ENCODE measurements around the gene ATP13A1. TPM values are rescaled to one million over a fixed set of nuclear protein-coding genes. Genes with fewer than 3 reads are reported as not detected.

Gene ATP13A1
- total RNA-seq, 1 donor from 2014 or later: 74.8 TPM

DNA sequence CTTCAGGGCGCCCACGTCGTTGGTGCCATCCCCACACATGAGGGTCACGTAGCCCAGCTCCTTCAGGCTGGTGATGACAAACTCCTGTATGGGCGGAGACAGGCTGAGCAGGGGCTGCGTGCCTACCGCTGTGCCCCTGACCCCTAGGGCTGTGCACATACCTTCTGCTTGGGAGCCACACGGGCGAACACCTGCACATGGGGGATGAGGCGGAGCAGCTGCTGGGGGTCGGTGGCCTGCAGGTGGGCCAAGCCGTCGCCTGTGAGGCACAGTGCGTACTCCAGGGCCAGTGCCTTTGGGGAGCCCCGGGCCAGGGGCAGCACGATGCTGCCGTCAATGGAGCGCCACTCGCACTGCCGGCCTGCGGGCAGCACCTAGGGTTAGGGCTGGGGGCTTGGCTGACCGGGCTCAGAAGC lies 13.9 kb downstream of the ATP13A1 start:
- intact Hi-C loops (cut with micrococcal nuclease): no loop called here
- Mint-ChIP-seq H3K9me3 (no peaks in the 10 kb centered on the region), H3K27ac (no peak overlapping the region), H3K4me3 (ENCODE audit: low read depth) (no peak overlapping the region), H3K4me1 (ENCODE audit: low read depth) (no peaks in the 10 kb centered on the region), H3K36me3 (ENCODE audit: low read depth) (peaks cover 72% of the 10 kb centered on the region), H3K27me3 (ENCODE audit: low read depth) (no peaks in the 10 kb centered on the region)
- DNase-seq (ENCODE audit: low spot score): no peak

DNA sequence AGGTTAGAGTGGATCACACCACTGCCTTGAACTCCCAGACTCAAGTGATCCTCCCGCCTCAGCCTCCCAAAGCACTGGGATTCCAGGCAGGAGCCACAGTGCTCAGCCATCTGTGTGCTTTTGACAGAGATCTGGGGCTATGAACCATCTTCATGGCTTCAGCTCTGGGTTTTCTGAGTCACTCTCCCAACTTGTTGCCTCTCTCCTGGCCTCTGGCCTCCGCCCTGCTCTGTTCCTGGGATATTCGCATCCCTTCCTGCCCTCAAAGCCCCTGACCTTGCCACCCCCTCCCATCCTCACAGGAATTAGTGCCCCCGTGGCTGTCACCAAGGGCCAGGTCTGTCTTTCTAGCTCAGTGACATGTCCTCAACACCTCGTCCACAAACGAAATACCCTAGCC lies 14.3 kb downstream of the ATP13A1 start:
- no peak for DNase-seq (ENCODE audit: low spot score)
- no peaks in the 10 kb centered on the region for H3K27me3 Mint-ChIP-seq (ENCODE audit: low read depth)
- no peaks in the 10 kb centered on the region for H3K4me1 Mint-ChIP-seq (ENCODE audit: low read depth)
- H3K4me3 Mint-ChIP-seq (ENCODE audit: low read depth): no peak overlapping the region
- no peak overlapping the region for H3K27ac Mint-ChIP-seq
- H3K9me3 Mint-ChIP-seq: no peaks in the 10 kb centered on the region
- H3K36me3 Mint-ChIP-seq (ENCODE audit: low read depth): peaks cover 72% of the 10 kb centered on the region
- intact Hi-C loops (cut with micrococcal nuclease): no loop called here

DNA sequence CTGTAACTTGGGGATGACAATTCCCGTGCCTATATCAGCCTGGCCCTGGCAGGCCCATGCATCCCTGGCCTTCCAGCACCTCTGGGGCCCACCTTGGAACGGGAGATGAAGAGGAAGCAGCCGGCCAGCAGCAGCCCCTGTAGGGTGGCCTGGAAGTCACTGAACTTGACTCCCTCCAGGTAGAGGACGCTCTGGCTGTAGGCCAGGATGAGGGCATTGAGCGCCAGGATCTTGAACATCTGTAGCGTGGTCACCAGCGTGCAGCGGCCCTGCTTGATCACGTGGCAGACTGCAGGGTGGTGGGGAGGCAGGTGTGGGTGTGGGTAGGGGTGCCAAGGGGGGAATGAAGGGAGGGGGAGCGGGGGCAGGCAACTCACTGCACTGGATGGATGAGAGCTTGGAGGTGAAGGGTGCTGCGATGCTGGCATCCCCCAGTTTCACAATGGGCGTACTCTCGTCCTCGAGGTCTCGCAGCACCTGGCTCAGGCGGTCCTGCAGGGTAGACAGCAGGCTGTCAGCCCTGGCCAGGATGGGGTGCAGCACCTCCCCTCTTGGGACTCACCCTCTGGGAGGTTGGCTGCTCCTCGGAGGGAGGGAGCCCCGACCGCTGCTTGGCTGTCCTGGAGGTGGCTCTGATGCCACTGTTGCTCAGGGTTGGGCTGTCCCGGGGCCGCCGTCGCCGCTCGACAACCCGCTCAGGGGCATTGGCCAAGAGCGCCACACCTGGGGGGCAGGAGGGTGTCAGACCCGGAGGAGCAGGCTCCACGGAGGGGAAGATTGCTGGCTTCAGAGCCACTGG lies 16.2 kb downstream of the ATP13A1 start:
- no peaks in the 10 kb centered on the region for H3K27me3 Mint-ChIP-seq (ENCODE audit: low read depth)

DNA sequence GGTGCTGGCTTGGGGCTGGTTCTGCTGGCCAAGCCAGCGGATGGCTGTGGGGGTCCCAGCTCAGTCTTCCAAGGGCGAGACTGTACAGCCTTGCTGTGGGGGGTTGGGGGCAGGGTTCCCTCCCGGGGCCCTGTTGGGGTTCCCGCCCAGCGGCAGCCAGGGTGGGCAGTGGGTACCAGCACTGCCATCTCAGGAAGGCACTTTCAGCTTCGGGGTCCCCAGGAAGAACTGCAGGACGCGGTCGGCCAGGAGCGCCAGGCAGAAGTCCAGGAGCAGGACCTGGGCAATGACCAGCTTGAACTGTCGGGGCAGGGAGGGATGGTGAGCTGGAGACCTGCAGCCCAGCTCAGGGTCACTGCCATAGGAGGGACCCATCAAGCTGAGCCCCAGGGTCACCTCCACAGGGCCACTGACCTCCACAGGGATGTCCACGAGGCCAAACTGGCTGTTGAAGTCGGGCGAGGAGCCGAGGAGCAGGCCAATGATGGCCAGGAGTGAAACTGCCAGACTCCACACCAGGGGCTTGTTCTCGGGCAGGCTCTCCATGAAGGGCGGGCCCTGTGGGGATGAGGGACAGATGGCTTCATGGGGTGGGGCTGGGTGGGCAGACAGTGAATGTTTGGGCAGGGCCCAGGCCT lies 18.1 kb downstream of the ATP13A1 start:
- H3K4me3 Mint-ChIP-seq (ENCODE audit: low read depth): no peak overlapping the region
- intact Hi-C loops (cut with micrococcal nuclease): no loop called here

More for the DNA sequence above, 16.2 kb downstream of the ATP13A1 start:
- H3K27ac Mint-ChIP-seq: no peak overlapping the region
- intact Hi-C loops (cut with micrococcal nuclease): no loop called here
- H3K9me3 Mint-ChIP-seq: no peaks in the 10 kb centered on the region
- H3K4me3 Mint-ChIP-seq (ENCODE audit: low read depth): no peak overlapping the region
- H3K4me1 Mint-ChIP-seq (ENCODE audit: low read depth): peaks cover 6% of the 10 kb centered on the region
- H3K36me3 Mint-ChIP-seq (ENCODE audit: low read depth): peaks cover 66% of the 10 kb centered on the region
- no peak for DNase-seq (ENCODE audit: low spot score)

DNA sequence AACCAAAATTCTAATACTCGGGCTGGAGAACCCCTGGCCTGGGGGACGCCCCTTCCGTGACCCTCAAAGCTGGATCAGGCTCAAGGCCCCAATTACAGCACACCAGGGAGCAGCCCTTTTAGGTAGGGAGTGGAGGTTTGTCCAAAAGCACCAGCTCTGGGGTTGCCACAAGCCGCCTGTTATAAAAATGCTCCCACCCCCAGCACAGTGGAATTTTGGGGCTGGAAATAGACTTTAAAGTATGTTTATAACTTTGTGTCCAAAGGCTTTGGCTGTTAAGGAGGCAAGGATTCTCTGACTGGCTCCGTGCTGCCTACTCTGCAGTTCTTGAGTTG lies 19.5 kb downstream of the ATP13A1 start:
- no peaks in the 10 kb centered on the region for H3K27me3 Mint-ChIP-seq (ENCODE audit: low read depth)
- peaks cover 12% of the 10 kb centered on the region for H3K4me1 Mint-ChIP-seq (ENCODE audit: low read depth)
- peak overlapping the region; percentile 94 for H3K27ac Mint-ChIP-seq
- DNase-seq (ENCODE audit: low spot score): no peak
- H3K4me3 Mint-ChIP-seq (ENCODE audit: low read depth): peak overlapping the region; percentile 93
- peaks cover 61% of the 10 kb centered on the region for H3K36me3 Mint-ChIP-seq (ENCODE audit: low read depth)
- H3K9me3 Mint-ChIP-seq: no peaks in the 10 kb centered on the region
- intact Hi-C loops (cut with micrococcal nuclease): no loop called here

More for the DNA sequence above, 18.1 kb downstream of the ATP13A1 start:
- no peak overlapping the region for H3K27ac Mint-ChIP-seq
- H3K27me3 Mint-ChIP-seq (ENCODE audit: low read depth): no peaks in the 10 kb centered on the region
- peaks cover 59% of the 10 kb centered on the region for H3K36me3 Mint-ChIP-seq (ENCODE audit: low read depth)
- peaks cover 12% of the 10 kb centered on the region for H3K4me1 Mint-ChIP-seq (ENCODE audit: low read depth)
- no peak for DNase-seq (ENCODE audit: low spot score)
- H3K9me3 Mint-ChIP-seq: no peaks in the 10 kb centered on the region

DNA sequence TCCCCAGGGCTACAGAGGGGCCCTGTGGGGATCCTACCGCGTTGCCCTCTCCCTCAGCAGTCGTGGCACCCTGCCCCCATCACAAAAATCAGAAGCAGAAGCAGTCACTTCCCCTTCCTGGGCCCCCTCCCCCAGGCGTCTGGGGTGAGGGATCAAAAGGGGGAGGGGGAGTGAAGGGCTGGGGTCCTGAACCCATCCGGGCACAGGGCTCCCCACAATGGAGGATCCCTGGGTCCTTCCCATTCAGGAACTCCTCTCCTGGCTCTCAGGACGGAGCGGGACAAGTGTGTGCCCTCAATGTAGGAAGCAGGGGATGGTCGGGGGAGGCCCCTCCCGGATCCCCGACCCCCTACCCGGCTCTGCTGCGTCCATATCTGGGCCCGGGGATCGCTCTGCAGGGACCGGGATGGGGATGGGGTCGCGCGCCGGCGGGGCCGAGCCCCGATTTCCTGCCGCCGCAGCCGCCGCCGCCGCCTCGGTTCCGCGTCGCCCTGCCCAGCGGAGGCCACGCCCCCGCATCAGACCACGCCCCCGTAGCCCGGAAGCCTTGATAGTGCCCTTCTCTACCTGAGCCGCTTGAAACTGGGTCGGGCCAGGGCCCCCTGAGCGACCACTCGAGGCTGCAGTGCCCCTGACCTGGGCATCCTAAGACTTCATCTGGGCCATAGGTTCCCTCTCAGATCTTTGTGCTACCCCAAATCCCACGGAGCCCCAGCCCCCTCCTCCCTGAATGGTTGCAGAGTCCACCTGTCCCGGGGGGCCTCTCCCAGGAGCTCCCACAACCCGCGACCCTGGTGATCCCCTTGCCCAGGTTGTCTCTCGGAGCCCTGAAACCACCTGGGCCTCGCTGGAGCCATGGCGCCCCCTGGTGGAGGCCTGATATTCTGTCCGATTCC lies 20.1 kb downstream of the ATP13A1 start, which contains the start of gene GMIP:
TSS of gene GMIP (minus strand) at position 500 of the 896 bp plus-strand sequence. CDS start at position 372, 128 bp downstream.
- H3K36me3 Mint-ChIP-seq (ENCODE audit: low read depth): peaks cover 64% of the 10 kb centered on the region
- H3K4me3 Mint-ChIP-seq (ENCODE audit: low read depth): peak within 1 kb of the TSS; percentile 93
- H3K27ac Mint-ChIP-seq: peak within 1 kb of the TSS; percentile 94
- no peaks in the 10 kb centered on the region for H3K27me3 Mint-ChIP-seq (ENCODE audit: low read depth)
- intact Hi-C loops (cut with micrococcal nuclease): loop anchor here (1.0 to 2.0 kb wide), 4 partner anchors 17 to 111 kb away; partner anchors contain the start of gene ATP13A1
- H3K9me3 Mint-ChIP-seq: no peaks in the 10 kb centered on the region
- peaks cover 12% of the 10 kb centered on the region for H3K4me1 Mint-ChIP-seq (ENCODE audit: low read depth)
- peak; percentile 82 for DNase-seq (ENCODE audit: low spot score)

DNA sequence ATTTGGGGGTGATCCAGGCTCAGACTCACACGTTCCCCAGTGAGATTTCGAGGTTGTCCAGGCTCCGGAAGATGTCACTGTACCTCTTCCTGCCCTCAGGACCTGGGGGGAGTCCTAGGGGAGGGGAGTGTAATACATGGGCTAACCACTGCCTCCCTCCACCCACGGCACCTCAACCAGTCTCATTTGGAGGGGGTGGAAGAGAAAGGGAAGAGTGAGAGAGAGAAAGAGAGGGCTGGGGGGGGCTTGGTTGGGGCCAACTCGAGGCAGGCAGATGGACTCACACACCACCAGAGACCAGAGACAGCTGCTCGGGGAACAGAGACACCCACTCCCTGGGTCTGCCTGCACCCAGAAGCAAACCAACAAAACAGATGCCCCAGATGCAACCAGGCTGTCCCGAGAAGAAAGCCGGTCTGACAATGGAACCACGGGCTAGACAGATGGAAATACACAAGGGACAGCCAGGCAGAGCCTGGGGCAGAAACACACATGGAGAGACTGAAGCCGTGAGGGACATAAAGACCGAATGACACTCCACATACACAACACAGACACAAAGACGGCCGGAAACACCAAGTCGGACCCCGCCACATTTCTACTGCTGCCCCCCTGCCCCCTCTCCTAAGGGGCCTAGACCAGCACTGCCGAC lies 20.8 kb downstream of the ATP13A1 start:
- Mint-ChIP-seq H3K9me3 (no peaks in the 10 kb centered on the region), H3K27me3 (ENCODE audit: low read depth) (no peaks in the 10 kb centered on the region), H3K4me3 (ENCODE audit: low read depth) (peak overlapping the region; percentile 93), H3K4me1 (ENCODE audit: low read depth) (peaks cover 12% of the 10 kb centered on the region), H3K27ac (peak overlapping the region; percentile 94), H3K36me3 (ENCODE audit: low read depth) (peaks cover 59% of the 10 kb centered on the region)
- peak; percentile 25 for DNase-seq (ENCODE audit: low spot score)
- intact Hi-C loops (cut with micrococcal nuclease): loop anchor here (1.0 to 2.0 kb wide), 4 partner anchors 16 to 110 kb away; partner anchors contain the start of gene ATP13A1

DNA sequence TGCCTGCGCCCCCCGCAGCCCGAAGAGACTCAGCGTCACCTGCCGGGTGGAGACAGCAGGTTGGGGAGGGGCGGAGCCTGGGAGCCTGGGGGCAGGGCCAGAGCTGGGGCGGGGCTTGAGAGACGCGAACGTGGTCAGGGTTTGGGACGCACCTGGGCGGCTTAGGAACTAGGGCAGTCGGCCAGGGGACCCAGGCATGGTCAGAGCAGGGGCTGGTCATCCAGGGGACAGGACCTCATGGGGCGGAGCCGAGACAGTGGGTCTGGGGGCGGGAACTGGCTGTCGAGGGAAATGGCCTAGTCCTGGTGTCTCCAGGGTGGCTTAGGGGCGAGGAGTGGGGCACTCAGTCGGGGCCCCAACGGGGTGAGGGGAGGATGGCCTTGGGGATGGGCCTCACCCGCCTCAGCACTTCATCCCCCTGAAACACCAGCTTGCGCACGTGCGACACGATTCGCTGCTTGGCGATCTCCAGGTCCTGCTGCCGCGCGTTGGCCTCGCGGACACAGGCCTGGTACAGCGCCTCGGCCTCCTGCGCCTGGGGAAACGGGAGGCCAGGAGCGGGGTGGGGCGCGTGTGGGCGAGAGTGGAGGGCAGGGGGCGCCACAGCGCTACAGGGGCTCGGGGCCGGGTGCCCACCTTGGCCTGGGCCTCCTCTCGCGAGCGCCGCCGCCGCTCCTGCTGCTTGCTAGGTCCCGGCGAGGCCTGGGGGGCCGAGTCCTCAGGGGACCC lies 25.8 kb downstream of the ATP13A1 start:
- intact Hi-C loops (cut with micrococcal nuclease): no loop called here
- H3K27ac Mint-ChIP-seq: no peak overlapping the region
- DNase-seq (ENCODE audit: low spot score): no peak
- H3K4me1 Mint-ChIP-seq (ENCODE audit: low read depth): peaks cover 15% of the 10 kb centered on the region
- H3K36me3 Mint-ChIP-seq (ENCODE audit: low read depth): peaks cover 66% of the 10 kb centered on the region
- no peaks in the 10 kb centered on the region for H3K9me3 Mint-ChIP-seq
- H3K4me3 Mint-ChIP-seq (ENCODE audit: low read depth): no peak overlapping the region
- no peaks in the 10 kb centered on the region for H3K27me3 Mint-ChIP-seq (ENCODE audit: low read depth)

DNA sequence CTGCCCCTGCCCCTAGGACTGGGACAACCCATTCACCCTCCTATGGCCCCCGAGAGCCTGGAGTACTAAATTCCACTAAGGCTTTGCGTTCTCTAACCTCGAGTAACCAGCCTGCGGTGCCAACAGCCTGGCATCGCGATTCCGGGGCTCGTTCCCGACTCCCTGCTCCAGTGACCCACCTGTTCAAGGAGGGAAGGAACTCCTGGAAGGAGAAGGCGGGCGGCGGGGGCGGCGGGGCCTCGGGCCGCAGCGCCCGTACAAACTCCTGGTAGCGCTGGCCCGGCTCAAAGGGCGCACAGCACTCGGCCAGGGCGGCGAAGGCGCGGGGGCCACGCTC lies 26.3 kb downstream of the ATP13A1 start:
- H3K9me3 Mint-ChIP-seq: no peaks in the 10 kb centered on the region
- H3K4me1 Mint-ChIP-seq (ENCODE audit: low read depth): peaks cover 11% of the 10 kb centered on the region
- peaks cover 63% of the 10 kb centered on the region for H3K36me3 Mint-ChIP-seq (ENCODE audit: low read depth)
- no peak overlapping the region for H3K27ac Mint-ChIP-seq
- no peaks in the 10 kb centered on the region for H3K27me3 Mint-ChIP-seq (ENCODE audit: low read depth)
- intact Hi-C loops (cut with micrococcal nuclease): no loop called here
- DNase-seq (ENCODE audit: low spot score): no peak
- no peak overlapping the region for H3K4me3 Mint-ChIP-seq (ENCODE audit: low read depth)

DNA sequence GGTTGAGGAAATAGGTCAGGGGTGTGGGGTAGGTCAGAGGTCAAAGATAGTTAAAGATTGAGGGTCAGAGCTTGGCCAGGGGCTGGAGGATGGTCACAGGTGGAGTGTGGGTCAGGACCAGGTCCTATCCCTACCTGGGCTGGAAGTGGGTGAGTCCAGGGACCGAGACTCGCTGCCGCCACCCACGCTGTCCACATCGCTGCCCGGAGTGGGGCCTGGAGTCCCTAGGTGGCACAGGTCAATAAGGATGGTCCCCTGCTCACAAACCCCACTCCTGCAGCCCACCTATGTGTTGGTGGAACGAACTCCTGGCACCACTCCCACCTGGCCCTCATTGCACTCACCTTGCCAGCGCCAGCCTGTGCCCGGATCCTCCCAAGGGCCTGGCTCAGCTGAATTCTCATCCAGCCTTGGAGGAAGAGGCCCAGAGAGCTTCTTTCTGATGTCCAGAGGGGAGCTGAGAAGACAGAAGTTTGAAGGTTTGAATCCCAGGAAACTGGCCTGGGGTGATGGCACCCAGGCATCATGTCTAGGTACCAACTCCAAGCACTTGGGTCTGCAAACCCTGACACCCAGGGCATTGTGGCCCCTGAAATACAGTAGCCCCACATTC lies 26.8 kb downstream of the ATP13A1 start:
- Mint-ChIP-seq H3K4me3 (ENCODE audit: low read depth) (no peak overlapping the region), H3K36me3 (ENCODE audit: low read depth) (peaks cover 60% of the 10 kb centered on the region)

DNA sequence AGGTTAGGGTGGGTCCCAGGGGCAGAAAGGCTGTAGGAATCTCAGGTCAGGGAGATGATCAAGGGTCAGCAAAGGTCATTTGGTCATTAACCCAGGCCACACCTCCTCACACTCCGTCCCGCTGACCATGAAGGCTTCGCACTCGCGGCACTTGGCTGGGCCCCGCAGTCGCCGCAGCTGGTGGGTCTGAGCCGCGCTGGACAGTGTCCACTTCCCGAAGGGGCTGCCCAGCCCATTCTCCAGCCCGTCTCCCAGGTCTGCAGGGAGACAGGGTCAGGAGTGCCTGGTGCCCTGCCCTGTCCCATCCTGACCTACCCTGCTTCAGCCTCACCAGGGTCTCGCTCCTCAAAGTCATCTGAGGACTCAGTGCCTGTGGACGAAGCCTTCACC lies 28.2 kb downstream of the ATP13A1 start:
- peaks cover 6% of the 10 kb centered on the region for H3K4me1 Mint-ChIP-seq (ENCODE audit: low read depth)
- H3K9me3 Mint-ChIP-seq: no peaks in the 10 kb centered on the region
- intact Hi-C loops (cut with micrococcal nuclease): no loop called here
- no peak for DNase-seq (ENCODE audit: low spot score)
- peaks cover 71% of the 10 kb centered on the region for H3K36me3 Mint-ChIP-seq (ENCODE audit: low read depth)
- no peaks in the 10 kb centered on the region for H3K27me3 Mint-ChIP-seq (ENCODE audit: low read depth)
- H3K4me3 Mint-ChIP-seq (ENCODE audit: low read depth): no peak overlapping the region
- no peak overlapping the region for H3K27ac Mint-ChIP-seq

More for the DNA sequence above, 26.8 kb downstream of the ATP13A1 start:
- no peak for DNase-seq (ENCODE audit: low spot score)
- intact Hi-C loops (cut with micrococcal nuclease): no loop called here
- Mint-ChIP-seq H3K4me1 (ENCODE audit: low read depth) (peaks cover 7% of the 10 kb centered on the region), H3K27ac (no peak overlapping the region), H3K9me3 (no peaks in the 10 kb centered on the region), H3K27me3 (ENCODE audit: low read depth) (no peaks in the 10 kb centered on the region)

All from activated T-helper 2 cell treated with anti-CD3 and anti-CD28 coated beads, Interferon-gamma antibody, Interleukin-2, Interleukin-4, amounts not matched to agents 10 μg/mL and 5 μg/mL and 100 μg/mL, durations not matched to agents 14 hours and 24 hours and 36 hours (primary cell).